ENCODE results near the gene CELA3B.
"Not testable (repeated sequence)": the region's sequence is repeated elsewhere in the genome, so short reads cannot be mapped to it uniquely, and the experiment has no call there.

DNA sequence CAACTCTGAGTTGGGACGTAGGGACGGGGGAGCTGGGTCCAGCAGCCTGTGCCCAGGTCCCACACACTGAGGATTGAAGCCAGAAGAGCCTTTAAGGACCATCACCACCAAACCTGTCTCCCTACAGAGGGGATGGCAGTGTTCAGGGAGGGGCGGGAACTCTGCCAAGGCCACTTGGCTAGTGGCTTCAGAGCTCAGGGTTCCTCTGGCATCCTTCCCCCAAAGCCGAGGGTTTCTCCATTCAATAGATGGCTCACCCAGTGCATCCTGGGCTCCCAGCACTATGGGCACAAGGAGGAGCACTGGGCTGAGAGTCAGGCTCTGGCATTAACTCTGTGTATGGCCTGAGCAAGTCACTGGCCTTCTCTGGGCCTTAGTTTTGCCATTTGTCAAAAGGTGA is 4.4 kb downstream of the CELA3B start:
- TF ChIP-seq, protein P1, sequence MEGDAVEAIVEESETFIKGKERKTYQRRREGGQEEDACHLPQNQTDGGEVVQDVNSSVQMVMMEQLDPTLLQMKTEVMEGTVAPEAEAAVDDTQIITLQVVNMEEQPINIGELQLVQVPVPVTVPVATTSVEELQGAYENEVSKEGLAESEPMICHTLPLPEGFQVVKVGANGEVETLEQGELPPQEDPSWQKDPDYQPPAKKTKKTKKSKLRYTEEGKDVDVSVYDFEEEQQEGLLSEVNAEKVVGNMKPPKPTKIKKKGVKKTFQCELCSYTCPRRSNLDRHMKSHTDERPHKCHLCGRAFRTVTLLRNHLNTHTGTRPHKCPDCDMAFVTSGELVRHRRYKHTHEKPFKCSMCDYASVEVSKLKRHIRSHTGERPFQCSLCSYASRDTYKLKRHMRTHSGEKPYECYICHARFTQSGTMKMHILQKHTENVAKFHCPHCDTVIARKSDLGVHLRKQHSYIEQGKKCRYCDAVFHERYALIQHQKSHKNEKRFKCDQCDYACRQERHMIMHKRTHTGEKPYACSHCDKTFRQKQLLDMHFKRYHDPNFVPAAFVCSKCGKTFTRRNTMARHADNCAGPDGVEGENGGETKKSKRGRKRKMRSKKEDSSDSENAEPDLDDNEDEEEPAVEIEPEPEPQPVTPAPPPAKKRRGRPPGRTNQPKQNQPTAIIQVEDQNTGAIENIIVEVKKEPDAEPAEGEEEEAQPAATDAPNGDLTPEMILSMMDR (IDR thresholded peaks at IDR 0.05; ENCODE audit: low read depth, low read length, poor library complexity, severe bottlenecking) = not testable (repeated sequence)
- not testable (repeated sequence) for TF ChIP-seq EZH2phosphoT487 (IDR thresholded peaks at IDR 0.05; ENCODE audit: borderline replicate concordance, low read length)
